ENCODE data around the gene NOD2. TPM values are rescaled to one million over a fixed set of nuclear protein-coding genes. Genes with fewer than 3 reads are reported as not detected.
A peak's percentile ranks its signal among the peaks of the same experiment; 100 is the strongest.

Gene NOD2
- total and polyA plus RNA-seq, 2 experiments from 2014 or later = 0.05 TPM; not detected in 1

GRCh38 chr16:50709980-50710379 lies 16.6 kb downstream of the NOD2 start:
- TF ChIP-seq CTCF (IDR thresholded peaks at IDR 0.05; ENCODE audit: low read depth, low read length) = no peak
- no peak overlapping the region for H3K4me3 ChIP-seq
- no peak for DNase-seq (ENCODE audit: low read depth in 1 of 2, low spot score in 1 of 2)
- no peak overlapping the region for H3K27ac ChIP-seq
- H3K4me1 ChIP-seq (ENCODE audit: low read depth) = peaks cover 4% of the 10 kb centered on the region
- no peaks in the 10 kb centered on the region for H3K9me3 ChIP-seq (ENCODE audit: low read depth)
- no peaks in the 10 kb centered on the region for H3K36me3 ChIP-seq
- no peaks in the 10 kb centered on the region for H3K27me3 ChIP-seq

- no peak for TF ChIP-seq CTCF (IDR thresholded peaks at IDR 0.05; ENCODE audit: low read depth, low read length)
- no peaks in the 10 kb centered on the region for H3K27me3 ChIP-seq
- peaks cover 4% of the 10 kb centered on the region for H3K4me1 ChIP-seq (ENCODE audit: low read depth)
- H3K4me3 ChIP-seq = no peak overlapping the region
- H3K36me3 ChIP-seq = no peaks in the 10 kb centered on the region
- no peak for DNase-seq (ENCODE audit: low read depth in 1 of 2, low spot score in 1 of 2)
- no peaks in the 10 kb centered on the region for H3K9me3 ChIP-seq (ENCODE audit: low read depth)
- no peak overlapping the region for H3K27ac ChIP-seq
These were observed 17.6 kb downstream of the NOD2 start for GRCh38 chr16:50711040-50711439.

- no peak overlapping the region for H3K27ac ChIP-seq
- no peaks in the 10 kb centered on the region for H3K27me3 ChIP-seq
- no peaks in the 10 kb centered on the region for H3K36me3 ChIP-seq
- H3K9me3 ChIP-seq (ENCODE audit: low read depth) = no peaks in the 10 kb centered on the region
- no peak for TF ChIP-seq CTCF (IDR thresholded peaks at IDR 0.05; ENCODE audit: low read depth, low read length)
- H3K4me1 ChIP-seq (ENCODE audit: low read depth) = peaks cover 4% of the 10 kb centered on the region
- DNase-seq (ENCODE audit: low read depth in 1 of 2, low spot score in 1 of 2) = peak in 1 of 2 donors; percentile 28
- no peak overlapping the region for H3K4me3 ChIP-seq
These were observed 18.6 kb downstream of the NOD2 start for GRCh38 chr16:50711862-50712559.

DNA sequence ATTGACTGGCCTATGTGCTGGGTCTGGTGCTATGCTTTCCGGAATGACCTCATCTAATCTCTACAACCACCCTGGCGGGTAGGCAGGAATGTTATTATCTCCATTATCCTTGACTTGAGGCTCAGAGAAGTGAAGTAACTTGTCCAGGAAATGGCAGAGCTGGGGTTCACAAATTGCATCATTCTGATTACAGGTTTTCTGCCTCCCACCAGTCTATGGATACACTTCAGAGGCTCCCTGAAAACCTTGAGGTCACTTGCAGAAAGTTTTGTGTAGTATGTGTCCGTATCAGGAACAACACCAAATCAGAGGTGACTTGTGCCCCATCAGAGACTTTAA lies 19.1 kb downstream of the NOD2 start:
- no peak for TF ChIP-seq CTCF (IDR thresholded peaks at IDR 0.05; ENCODE audit: low read depth, low read length)

GRCh38 chr16:50712956-50713355 lies 19.6 kb downstream of the NOD2 start:
- Histone ChIP-seq H3K27me3 (no peaks in the 10 kb centered on the region), H3K27ac (no peak overlapping the region), H3K36me3 (no peaks in the 10 kb centered on the region), H3K4me3 (no peak overlapping the region), H3K9me3 (ENCODE audit: low read depth) (no peaks in the 10 kb centered on the region), H3K4me1 (ENCODE audit: low read depth) (peaks cover 4% of the 10 kb centered on the region)
- no peak for TF ChIP-seq CTCF (IDR thresholded peaks at IDR 0.05; ENCODE audit: low read depth, low read length)
- no peak for DNase-seq (ENCODE audit: low read depth in 1 of 2, low spot score in 1 of 2)

More for the DNA sequence above, 19.1 kb downstream of the NOD2 start:
- Histone ChIP-seq H3K36me3 (no peaks in the 10 kb centered on the region), H3K27me3 (no peaks in the 10 kb centered on the region), H3K9me3 (ENCODE audit: low read depth) (no peaks in the 10 kb centered on the region), H3K4me3 (no peak overlapping the region), H3K4me1 (ENCODE audit: low read depth) (peaks cover 4% of the 10 kb centered on the region), H3K27ac (no peak overlapping the region)
- DNase-seq (ENCODE audit: low read depth in 1 of 2, low spot score in 1 of 2) = peak in 1 of 2 donors; percentile 90
